GM19463 (cell line): ENCODE data around the gene PIGS.
"Not testable (repeated sequence)": the region's sequence is repeated elsewhere in the genome, so short reads cannot be mapped to it uniquely, and the experiment has no call there.

ENCODE experiments used
- ATAC-seq: cut with Tn5 transposase; IDR thresholded peaks from one replicate; pipeline ENCODE4 v1.9.1; 2021; ENCODE audit warnings: mild to moderate bottlenecking, moderate library complexity; ENCODE audit not compliant: unreplicated experiment

The PIGS gene

GRCh38 chr17:28571361-28572122 lies at the start of gene PIGS:
PIGS (minus strand) TSS chr17:28571524; CDS start chr17:28571496, 28 bp downstream.
- ATAC-seq = peak; percentile 91

- no peak for ATAC-seq
Measured at GRCh38 chr17:28620010-28620409, 48.7 kb upstream of the PIGS start.

GRCh38 chr17:28618464-28618863 lies 47.1 kb upstream of the PIGS start:
- ATAC-seq = no peak

GRCh38 chr17:28616281-28616680 lies 45.0 kb upstream of the PIGS start:
- ATAC-seq = no peak

GRCh38 chr17:28615260-28615940 lies 44.1 kb upstream of the PIGS start:
- ATAC-seq = no peak

GRCh38 chr17:28613931-28614381 lies 42.6 kb upstream of the PIGS start, which contains the start of gene RSKR:
RSKR (minus strand) TSS chr17:28614185; CDS start chr17:28614161, 24 bp downstream.
- ATAC-seq = no peak

- ATAC-seq = no peak
Measured at GRCh38 chr17:28612936-28613872, 41.9 kb upstream of the PIGS start.

GRCh38 chr17:28612531-28612930 lies 41.2 kb upstream of the PIGS start:
- ATAC-seq = no peak

GRCh38 chr17:28610376-28610775 lies 39.1 kb upstream of the PIGS start:
- ATAC-seq = no peak

- ATAC-seq = not testable (repeated sequence)
Measured at GRCh38 chr17:28604031-28604430, 32.7 kb upstream of the PIGS start.

- ATAC-seq = peak; percentile 31
Measured at GRCh38 chr17:28599311-28600184, 28.2 kb upstream of the PIGS start.

- ATAC-seq = peak; percentile 79
Measured at GRCh38 chr17:28598799-28599310, 27.5 kb upstream of the PIGS start, which contains the start of gene SPAG5. SPAG5 (minus strand) TSS chr17:28599025; CDS start chr17:28598946, 79 bp downstream.

- no peak for ATAC-seq
Measured at GRCh38 chr17:28598389-28598788, 27.1 kb upstream of the PIGS start.

GRCh38 chr17:28597606-28598383 lies 26.5 kb upstream of the PIGS start:
- no peak for ATAC-seq

GRCh38 chr17:28592260-28592659 lies 20.9 kb upstream of the PIGS start:
- no peak for ATAC-seq

GRCh38 chr17:28585851-28586250 lies 14.5 kb upstream of the PIGS start:
- ATAC-seq = no peak

- ATAC-seq = no peak
Measured at GRCh38 chr17:28584434-28584833, 13.1 kb upstream of the PIGS start.

GRCh38 chr17:28582513-28582912 lies 11.2 kb upstream of the PIGS start:
- no peak for ATAC-seq

GRCh38 chr17:28580959-28581358 lies 9.6 kb upstream of the PIGS start:
- no peak for ATAC-seq
